GM13976 (cell line): ENCODE data around the gene NLRP2B.
"Not testable (repeated sequence)": the region's sequence is repeated elsewhere in the genome, so short reads cannot be mapped to it uniquely, and the experiment has no call there.

ENCODE experiments used
- DNase-seq: peaks from one replicate; pipeline ENCODE4 v3.0.0; 2012; ENCODE audit warnings: low spot score
- in situ Hi-C: fragments of 300-500 bp; cut with MboI; formaldehyde crosslinking; loops from one replicate; pipeline ENCODE4 v1.12.0; 2022; ENCODE audit warnings: low sequenced_read_pairs, mixed read lengths, inconsistent platforms; ENCODE audit not compliant: unreplicated experiment
- TF ChIP-seq, protein P1 (sequence below): IDR thresholded peaks from 2 replicates; pipeline ENCODE4 v1.5.1; 2012; ENCODE audit warnings: borderline replicate concordance, mild to moderate bottlenecking; ENCODE audit not compliant: insufficient read depth; ENCODE audit errors: extremely low read depth, missing control alignments, control extremely low read depth

The NLRP2B gene

DNA sequence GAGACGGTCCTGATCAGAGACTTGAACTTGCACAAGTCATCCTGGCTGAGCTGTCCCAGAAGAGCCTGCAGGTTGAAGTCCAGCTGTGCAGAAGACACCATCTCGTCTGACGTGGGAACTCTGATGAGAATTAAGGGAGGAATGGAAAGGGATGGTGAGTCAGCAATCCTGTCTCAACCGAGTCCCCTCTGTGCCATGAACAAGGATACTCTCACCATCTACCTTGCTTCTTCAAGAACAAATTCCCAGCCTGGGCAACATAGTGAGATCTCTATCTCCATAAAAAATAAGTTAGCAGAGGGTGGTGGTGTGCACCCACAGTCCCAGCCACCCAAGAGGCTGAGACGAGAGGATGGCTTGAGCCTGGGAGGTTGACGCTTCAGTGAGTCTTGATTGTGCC, at the start of gene NLRP2B:
TSS of gene NLRP2B (minus strand) at position 101 of the 400 bp plus-strand sequence.
- TF ChIP-seq, protein P1, sequence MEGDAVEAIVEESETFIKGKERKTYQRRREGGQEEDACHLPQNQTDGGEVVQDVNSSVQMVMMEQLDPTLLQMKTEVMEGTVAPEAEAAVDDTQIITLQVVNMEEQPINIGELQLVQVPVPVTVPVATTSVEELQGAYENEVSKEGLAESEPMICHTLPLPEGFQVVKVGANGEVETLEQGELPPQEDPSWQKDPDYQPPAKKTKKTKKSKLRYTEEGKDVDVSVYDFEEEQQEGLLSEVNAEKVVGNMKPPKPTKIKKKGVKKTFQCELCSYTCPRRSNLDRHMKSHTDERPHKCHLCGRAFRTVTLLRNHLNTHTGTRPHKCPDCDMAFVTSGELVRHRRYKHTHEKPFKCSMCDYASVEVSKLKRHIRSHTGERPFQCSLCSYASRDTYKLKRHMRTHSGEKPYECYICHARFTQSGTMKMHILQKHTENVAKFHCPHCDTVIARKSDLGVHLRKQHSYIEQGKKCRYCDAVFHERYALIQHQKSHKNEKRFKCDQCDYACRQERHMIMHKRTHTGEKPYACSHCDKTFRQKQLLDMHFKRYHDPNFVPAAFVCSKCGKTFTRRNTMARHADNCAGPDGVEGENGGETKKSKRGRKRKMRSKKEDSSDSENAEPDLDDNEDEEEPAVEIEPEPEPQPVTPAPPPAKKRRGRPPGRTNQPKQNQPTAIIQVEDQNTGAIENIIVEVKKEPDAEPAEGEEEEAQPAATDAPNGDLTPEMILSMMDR = no peak
- in situ Hi-C loops = no loop called here

DNA sequence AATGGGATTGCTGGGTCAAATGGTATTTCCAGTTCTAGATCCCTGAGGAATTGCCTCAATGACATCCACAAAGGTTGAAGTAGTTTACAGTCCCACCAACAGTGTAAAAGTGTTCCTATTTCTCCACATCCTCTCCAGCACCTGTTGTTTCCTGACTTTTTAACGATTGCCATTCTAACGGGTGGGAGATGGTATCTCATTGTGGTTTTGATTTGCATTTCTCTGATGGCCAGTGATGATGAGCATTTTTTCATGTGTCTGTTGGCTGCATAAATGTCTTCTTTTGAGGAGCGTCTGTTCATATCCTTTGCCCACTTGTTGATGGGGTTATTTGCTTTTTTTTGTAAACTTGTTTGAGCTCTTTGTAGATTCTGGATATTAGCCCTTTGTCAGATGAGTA, 45.9 kb upstream of the NLRP2B start:
- in situ Hi-C loops, DNase-seq: not testable (repeated sequence)

More for the DNA sequence above, at the start of gene NLRP2B:
- no peak for DNase-seq

DNA sequence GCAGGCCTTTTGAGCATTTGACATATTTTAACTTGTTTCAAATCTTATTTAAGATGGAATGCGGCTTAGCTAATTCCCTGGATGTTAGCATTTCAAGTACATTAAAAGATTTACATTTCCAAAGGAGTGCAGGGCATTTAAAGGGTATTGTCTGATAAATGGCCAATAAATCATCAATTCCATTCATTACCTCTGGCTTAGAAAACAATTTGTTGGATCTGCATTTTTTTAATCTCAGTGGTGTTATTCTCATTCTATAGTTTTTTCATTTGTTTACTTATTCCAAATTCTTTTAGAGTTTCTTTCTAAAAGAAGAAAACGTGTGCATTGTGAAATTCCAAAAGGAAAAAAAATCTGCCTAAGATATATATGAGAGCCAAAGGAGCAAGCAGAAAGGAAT, 1.3 kb upstream of the NLRP2B start:
- in situ Hi-C loops = no loop called here
- TF ChIP-seq, protein P1 = no peak
- no peak for DNase-seq

DNA sequence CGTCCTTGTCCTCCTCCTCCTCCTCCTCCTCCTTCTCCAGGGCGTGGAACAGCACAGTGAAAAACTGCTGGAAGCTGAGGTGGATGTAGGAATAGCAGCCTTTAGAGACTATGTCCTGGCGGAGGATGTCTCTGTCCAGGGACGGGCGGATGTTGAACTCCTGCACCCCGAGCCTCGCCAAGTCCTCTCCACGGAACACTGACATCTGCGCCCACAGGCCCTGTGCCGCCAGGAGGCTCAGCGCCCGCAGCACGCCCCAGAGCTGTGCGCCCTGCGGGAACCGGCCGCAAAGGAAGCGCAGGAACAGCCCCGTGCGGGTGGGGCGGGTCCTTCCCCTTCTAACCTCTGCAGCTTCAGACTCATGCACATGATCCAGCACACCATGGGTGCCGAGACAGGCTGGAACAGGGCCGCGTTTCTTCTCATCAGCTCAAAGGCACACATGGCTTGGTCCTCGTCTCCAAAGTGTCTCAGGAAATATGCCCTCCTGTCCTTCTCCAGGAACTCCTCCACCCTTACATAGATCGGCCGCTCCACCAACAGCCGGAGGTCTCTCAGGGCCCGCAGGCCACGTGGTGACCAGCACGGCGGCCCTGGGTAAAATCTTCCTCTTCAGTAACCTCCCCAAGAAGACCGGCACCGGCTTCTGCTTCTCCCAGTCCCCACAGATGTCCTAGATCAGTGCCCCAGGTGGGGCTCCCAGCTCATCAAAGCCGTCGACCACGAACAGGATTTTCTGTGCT, 1.2 kb downstream of the NLRP2B start:
- in situ Hi-C loops = no loop called here
- TF ChIP-seq, protein P1 = no peak
- no peak for DNase-seq

DNA sequence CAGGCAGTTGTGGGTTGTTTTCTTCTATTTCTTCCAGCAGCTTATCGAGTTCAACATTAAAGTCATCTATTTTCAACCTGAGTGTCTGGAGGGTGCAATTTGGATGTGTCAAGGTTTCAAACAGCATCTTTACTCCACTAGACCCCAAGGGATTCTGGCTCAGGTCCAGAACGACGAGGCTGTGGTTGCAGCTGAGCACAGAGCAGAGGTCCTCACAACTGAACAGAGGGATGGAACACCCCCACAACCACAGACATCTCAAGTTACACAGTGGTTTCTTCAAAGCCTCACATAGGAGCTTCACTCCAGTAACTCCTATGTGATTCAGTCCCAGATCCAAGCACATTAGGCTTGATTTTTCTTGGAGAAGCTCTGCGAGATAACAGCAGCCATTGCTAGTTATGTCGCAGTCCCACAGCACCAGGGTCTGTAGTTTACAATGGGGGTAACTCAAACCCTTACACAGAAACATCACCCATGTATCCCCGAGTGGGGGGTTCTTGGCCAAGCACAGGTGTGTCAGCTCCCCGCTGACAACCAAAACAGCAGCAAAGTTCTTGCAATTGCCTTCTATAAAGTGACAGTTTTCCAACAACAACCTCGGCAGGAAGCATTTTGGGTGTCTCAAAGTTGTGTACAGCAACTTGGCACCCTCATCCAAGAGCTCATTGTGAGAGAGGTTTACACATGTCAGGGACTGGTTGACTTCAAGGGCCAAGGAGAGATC, 2.8 kb downstream of the NLRP2B start:
- in situ Hi-C loops = no loop called here
- TF ChIP-seq, protein P1 = no peak
- DNase-seq = no peak

DNA sequence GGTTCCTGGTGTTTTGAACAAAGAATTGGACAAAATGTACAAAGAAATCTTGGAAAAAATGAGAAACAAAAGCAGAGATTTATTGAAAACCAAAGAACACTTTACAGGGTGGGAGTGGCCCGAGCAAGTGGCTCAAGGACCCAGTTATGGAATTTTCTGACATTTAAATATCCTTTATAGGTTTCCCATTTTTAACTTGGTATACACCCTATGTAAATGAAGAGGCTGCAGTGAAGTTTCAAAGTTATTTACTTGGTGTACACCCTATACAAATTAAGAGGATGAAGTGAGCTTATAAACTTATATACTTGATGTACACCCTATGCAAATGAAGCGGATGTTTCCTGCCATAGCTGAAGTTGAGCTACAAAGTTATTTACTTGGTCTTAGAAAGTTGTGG, 4.7 kb downstream of the NLRP2B start:
- TF ChIP-seq, protein P1 = no peak
- in situ Hi-C loops = no loop called here
- DNase-seq = no peak

DNA sequence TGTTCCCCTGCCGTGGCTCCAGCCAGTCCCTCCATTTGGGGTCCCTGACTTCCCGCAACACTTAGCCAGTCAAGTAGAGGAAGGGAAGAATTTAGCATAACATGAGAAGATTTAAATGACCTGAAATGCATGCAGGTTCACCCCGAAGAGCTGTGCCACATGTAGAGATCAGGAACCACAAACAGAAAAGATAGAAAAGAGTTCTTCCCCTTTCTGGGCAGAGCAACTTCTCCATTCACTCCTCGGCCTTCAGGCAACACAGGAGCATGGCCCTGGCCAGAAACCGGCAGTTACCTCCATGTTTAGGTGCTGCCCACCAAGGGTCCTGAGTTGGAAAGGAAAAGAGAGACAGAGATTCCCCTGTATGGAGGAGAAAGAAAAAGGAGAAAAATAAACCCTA, 5.2 kb downstream of the NLRP2B start:
- in situ Hi-C loops = no loop called here
- TF ChIP-seq, protein P1 = no peak
- no peak for DNase-seq
